ENCODE data around the gene KAZN.

DNA sequence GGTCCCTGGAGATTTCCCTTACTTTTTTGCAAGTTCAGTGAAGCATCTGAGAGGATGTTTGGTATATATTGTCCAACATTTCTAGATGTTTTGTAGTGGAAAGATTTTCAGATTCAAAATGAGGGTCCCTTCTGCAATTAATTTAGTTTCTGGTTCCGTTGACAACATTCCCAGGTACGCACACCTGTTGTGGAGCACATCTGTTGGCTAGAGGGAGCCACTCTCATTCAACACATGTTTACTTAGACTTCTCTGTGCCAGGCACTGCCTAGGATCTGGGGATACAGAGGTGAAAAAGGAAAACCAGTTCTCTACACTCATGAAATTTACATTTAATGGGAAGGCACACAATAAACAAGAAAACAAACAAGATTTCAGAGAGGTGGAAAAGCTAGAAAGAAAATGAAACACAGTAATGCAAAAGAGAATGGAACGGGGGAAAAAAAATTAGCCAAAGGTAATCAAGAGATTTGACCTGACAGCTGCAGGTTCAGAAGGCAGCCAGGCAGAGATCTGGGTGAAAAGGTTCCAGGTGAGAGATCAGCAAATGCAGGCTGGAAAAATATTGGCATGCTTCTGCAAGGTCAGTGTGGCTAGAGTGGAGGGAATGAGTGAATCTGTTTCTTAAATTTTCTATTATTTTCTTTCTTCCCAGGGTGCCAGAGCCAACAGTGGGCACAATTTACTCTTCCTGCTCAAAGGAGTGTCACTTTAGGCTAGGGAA lies 48.4 kb upstream of the KAZN start:
- TF ChIP-seq PPARA (CRISPR knock-in tag; IDR thresholded peaks at IDR 0.05; ENCODE audit: borderline replicate concordance) (no peak), GLIS3 (CRISPR knock-in tag; IDR thresholded peaks at IDR 0.05) (no peak), RARB (CRISPR knock-in tag; IDR thresholded peaks at IDR 0.05) (no peak), ZNF565 (CRISPR knock-in tag; conservative IDR thresholded peaks at IDR 0.05; ENCODE audit: low read depth) (no peak), CSDC2 (CRISPR knock-in tag; IDR thresholded peaks at IDR 0.05) (no peak), BACH2 (CRISPR knock-in tag; IDR thresholded peaks at IDR 0.05; ENCODE audit: borderline replicate concordance) (no peak), CSRNP3 (CRISPR knock-in tag; IDR thresholded peaks at IDR 0.05) (no peak), ZFP30 (CRISPR knock-in tag; IDR thresholded peaks at IDR 0.05) (no peak), PATZ1 (CRISPR knock-in tag; IDR thresholded peaks at IDR 0.05; ENCODE audit: borderline replicate concordance) (no peak), ESRRG (CRISPR knock-in tag; IDR thresholded peaks at IDR 0.05) (no peak), ARNTL (CRISPR knock-in tag; IDR thresholded peaks at IDR 0.05; ENCODE audit: borderline replicate concordance, low read depth) (no peak), OSR1 (CRISPR knock-in tag; IDR thresholded peaks at IDR 0.05) (no peak), ZFP3 (CRISPR knock-in tag; IDR thresholded peaks at IDR 0.05) (no peak)
- TF ChIP-seq, protein P1, sequence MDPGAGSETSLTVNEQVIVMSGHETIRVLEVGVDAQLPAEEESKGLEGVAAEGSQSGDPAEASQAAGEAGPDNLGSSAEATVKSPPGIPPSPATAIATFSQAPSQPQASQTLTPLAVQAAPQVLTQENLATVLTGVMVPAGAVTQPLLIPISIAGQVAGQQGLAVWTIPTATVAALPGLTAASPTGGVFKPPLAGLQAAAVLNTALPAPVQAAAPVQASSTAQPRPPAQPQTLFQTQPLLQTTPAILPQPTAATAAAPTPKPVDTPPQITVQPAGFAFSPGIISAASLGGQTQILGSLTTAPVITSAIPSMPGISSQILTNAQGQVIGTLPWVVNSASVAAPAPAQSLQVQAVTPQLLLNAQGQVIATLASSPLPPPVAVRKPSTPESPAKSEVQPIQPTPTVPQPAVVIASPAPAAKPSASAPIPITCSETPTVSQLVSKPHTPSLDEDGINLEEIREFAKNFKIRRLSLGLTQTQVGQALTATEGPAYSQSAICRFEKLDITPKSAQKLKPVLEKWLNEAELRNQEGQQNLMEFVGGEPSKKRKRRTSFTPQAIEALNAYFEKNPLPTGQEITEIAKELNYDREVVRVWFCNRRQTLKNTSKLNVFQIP (CRISPR knock-in tag; IDR thresholded peaks at IDR 0.05; ENCODE audit: borderline replicate concordance, low read depth), result no peak
